SK-N-MC (cell line): ENCODE data around the gene SCNN1B.

Experiments
- DNase-seq: peaks from one replicate; pipeline ENCODE4 v3.0.0-alpha.2; 2011; ENCODE audit warnings: low read depth, low spot score
- H3K27ac ChIP-seq: fragments of 200-600 bp; sonication (generic); 2 replicates; pipeline ENCODE4 v1.5.1; 2016; ENCODE audit warnings: mixed run types
- H3K36me3 ChIP-seq: fragments of 200-600 bp; sonication (generic); 2 replicates; pipeline ENCODE4 v1.6.1; 2017; ENCODE audit warnings: antibody characterized with exemption, low read length, mixed read lengths; ENCODE audit not compliant: insufficient read depth
- H3K4me3 ChIP-seq: fragments of 200-600 bp; sonication (generic); 2 replicates; pipeline ENCODE4 v1.5.1; 2016
- H3K9ac ChIP-seq: fragments of 200-600 bp; sonication (generic); 2 replicates; pipeline ENCODE4 v1.8.0; 2017; ENCODE audit warnings: mixed run types, mixed read lengths; ENCODE audit not compliant: insufficient read length
- H3K9me3 ChIP-seq: fragments of 200-600 bp; sonication (generic); 2 replicates; pipeline ENCODE4 v1.6.1; 2017; ENCODE audit warnings: low read depth, mild to moderate bottlenecking, antibody characterized with exemption, low read length, moderate library complexity, mixed read lengths
- EZH2 ChIP-seq: fragments of 200-600 bp; sonication (generic); IDR thresholded peaks from one replicate; pipeline ENCODE4 v1.6.1; 2017; ENCODE audit warnings: antibody characterized with exemption
- FOXP2 ChIP-seq: optimal IDR thresholded peaks from 2 replicates; pipeline ENCODE3; 2011; ENCODE audit warnings: mild to moderate bottlenecking, moderate library complexity; ENCODE audit not compliant: insufficient read depth; ENCODE audit errors: extremely low read length, control extremely low read depth
- POLR2AphosphoS5 ChIP-seq: IDR thresholded peaks from 2 replicates; pipeline ENCODE4 v1.6.1; 2012; ENCODE audit warnings: mild to moderate bottlenecking, low read depth, low read length, borderline replicate concordance

Gene SCNN1B

DNA sequence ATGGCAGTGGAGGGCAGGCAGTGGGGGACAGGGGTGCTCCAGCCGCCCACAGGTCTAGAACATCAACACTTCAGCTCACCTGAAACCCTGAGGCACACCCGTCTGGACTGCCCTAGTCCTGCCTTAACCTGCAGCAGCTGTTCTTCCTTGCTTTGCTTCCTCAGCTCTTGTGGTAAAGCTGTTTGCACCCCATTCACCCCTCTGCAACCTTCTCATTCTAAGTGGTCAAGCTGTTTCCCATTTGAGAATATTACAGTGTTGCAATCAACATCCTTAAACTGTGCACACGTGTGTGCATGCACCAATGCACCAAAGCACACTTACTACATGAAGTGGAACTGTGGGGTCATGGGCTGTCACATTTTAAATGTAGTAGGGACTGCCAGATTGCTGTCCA is 32.4 kb downstream of the SCNN1B start:
- H3K27ac ChIP-seq: no peak overlapping the region
- H3K9ac ChIP-seq: no peak overlapping the region
- no peak overlapping the region for H3K4me3 ChIP-seq
- DNase-seq: no peak
- TF ChIP-seq FOXP2 (no peak), EZH2 (no peak), POLR2AphosphoS5 (no peak)
- H3K36me3 ChIP-seq: no peaks in the 10 kb centered on the region
- no peaks in the 10 kb centered on the region for H3K9me3 ChIP-seq

GRCh38 chr16:23334950-23335349 is 32.8 kb downstream of the SCNN1B start:
- no peaks in the 10 kb centered on the region for H3K36me3 ChIP-seq
- H3K4me3 ChIP-seq: no peak overlapping the region
- H3K9ac ChIP-seq: no peak overlapping the region
- no peak for DNase-seq
- H3K9me3 ChIP-seq: no peaks in the 10 kb centered on the region
- TF ChIP-seq FOXP2 (no peak), POLR2AphosphoS5 (no peak), EZH2 (no peak)
- H3K27ac ChIP-seq: no peak overlapping the region

- H3K9me3 ChIP-seq: no peaks in the 10 kb centered on the region
- no peaks in the 10 kb centered on the region for H3K36me3 ChIP-seq
- no peak for TF ChIP-seq EZH2
- no peak for TF ChIP-seq FOXP2
- TF ChIP-seq POLR2AphosphoS5: no peak
- H3K27ac ChIP-seq: no peak overlapping the region
- H3K4me3 ChIP-seq: no peak overlapping the region
- no peak overlapping the region for H3K9ac ChIP-seq
- no peak for DNase-seq
Observed at GRCh38 chr16:23337836-23338550, 35.9 kb downstream of the SCNN1B start.

GRCh38 chr16:23339787-23340186 is 37.7 kb downstream of the SCNN1B start:
- H3K9me3 ChIP-seq: no peaks in the 10 kb centered on the region
- no peak overlapping the region for H3K9ac ChIP-seq
- no peak overlapping the region for H3K4me3 ChIP-seq
- no peak for DNase-seq
- H3K36me3 ChIP-seq: no peaks in the 10 kb centered on the region
- H3K27ac ChIP-seq: no peak overlapping the region
- no peak for TF ChIP-seq EZH2
- no peak for TF ChIP-seq POLR2AphosphoS5
- TF ChIP-seq FOXP2: no peak

DNA sequence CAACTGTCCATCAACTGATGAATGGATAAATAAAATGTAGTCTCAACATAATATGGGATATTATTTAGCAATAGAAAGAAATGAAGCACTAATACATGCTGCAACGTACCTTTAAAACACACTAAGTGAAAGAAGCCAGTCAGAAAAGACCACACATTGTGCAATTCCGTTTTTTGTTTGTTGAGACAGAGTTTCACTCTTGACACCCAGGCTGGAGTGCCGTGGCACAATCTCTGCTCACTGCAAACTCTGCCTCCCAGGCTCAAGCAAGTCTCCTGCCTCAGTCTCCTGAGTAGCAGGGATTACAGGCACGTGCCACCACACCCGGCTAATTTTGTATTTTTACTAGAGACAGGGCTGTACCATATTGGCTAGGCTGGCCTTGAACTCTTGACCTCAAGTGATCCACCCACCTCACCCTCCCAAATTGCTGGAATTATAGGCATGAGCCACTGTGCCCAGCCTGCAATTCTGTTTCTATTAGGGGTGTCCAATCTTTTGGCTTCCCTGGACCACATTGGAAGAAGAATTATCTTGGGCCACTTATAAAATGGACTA is 40.1 kb downstream of the SCNN1B start:
- no peaks in the 10 kb centered on the region for H3K36me3 ChIP-seq
- TF ChIP-seq FOXP2 (no peak), POLR2AphosphoS5 (no peak), EZH2 (no peak)
- H3K9ac ChIP-seq: no peak overlapping the region
- H3K4me3 ChIP-seq: no peak overlapping the region
- H3K9me3 ChIP-seq: no peaks in the 10 kb centered on the region
- no peak for DNase-seq
- no peak overlapping the region for H3K27ac ChIP-seq

DNA sequence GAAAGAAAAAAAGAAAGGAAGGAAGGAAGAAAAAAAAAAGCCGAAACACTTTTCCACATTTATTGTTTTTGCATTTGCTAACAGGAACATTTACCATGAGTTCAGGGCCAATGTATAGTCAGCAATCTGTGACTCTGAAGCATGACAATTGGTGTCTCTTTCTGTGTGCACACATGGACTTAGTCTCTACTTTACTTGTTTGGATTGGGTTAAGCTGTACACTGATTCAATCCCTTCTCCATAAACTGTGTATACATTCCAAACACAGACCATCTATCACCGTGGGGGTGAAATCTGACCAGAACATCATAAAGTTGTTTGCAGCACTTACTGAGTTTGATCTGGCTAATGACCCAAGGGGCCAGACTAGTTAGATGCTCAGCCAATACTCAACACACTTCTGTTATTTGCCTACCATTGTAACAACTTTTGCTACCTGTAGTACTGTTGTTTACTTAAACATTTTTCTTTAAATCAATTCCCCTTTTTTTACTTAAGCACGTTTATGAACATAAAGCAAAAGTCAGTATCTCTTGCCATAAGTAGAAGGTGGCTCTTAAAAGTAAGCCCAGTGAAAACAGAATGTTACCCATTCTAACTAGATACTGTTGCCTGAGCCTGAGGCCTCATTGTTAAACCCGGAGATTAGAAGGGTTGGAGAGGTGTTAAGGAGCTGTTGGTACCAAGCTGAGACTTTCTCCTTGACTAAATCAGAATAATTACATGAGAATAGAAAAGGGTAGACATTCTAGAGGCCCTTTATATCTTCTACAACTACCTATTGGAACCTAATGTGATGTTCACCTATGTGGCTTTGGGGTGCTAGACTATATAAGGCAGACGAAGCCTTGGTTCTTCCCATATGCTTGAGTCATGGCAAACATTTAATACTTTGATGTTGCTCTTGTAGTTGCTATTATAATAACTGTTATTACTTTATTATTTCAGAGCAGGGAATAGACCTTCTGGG is 41.8 kb downstream of the SCNN1B start:
- Histone ChIP-seq H3K36me3 (no peaks in the 10 kb centered on the region), H3K27ac (no peak overlapping the region), H3K9me3 (no peaks in the 10 kb centered on the region), H3K4me3 (no peak overlapping the region), H3K9ac (no peak overlapping the region)
- no peak for DNase-seq
- no peak for TF ChIP-seq FOXP2
- TF ChIP-seq EZH2: no peak
- no peak for TF ChIP-seq POLR2AphosphoS5

DNA sequence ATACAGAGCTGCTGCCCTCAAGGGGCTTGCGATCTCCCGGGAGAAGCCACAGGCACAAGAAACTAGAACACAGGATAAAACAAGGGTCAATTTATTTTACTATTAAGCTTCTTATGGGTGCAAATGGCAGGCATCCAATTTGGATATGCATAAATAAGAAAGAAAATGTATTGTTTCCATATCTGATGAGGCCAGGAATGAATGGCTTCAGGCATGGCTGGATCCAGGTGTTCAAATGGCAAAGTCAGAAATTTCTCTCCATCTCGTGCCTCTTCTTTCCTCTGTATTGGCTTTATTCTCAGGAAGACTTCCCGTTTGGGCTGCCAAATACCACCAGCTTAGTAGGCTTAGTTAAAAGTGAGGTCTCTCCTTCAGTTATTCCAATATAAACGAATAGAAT is 43.1 kb downstream of the SCNN1B start:
- Histone ChIP-seq H3K9me3 (no peaks in the 10 kb centered on the region), H3K9ac (no peak overlapping the region), H3K36me3 (no peaks in the 10 kb centered on the region), H3K4me3 (no peak overlapping the region), H3K27ac (no peak overlapping the region)
- TF ChIP-seq EZH2 (no peak), FOXP2 (no peak), POLR2AphosphoS5 (no peak)
- no peak for DNase-seq
